Sigmoid colon (tissue), 3 donors: ENCODE measurements around the gene PALMD.

Source experiments
- CTCF ChIP-seq, 4 experiments: fragments of 450-650 bp in 3 of 4; fragments of 200-600 bp in 1 of 4; IDR thresholded peaks; one replicate each; pipeline ENCODE4 v1.5.1; 2016 to 2019; ENCODE audit warnings: antibody characterized with exemption in 4 of 4, mild to moderate bottlenecking in 3 of 4, moderate library complexity in 2 of 4
- POLR2A ChIP-seq, 2 donors: fragments of 450-650 bp; IDR thresholded peaks; one replicate each; pipeline ENCODE4 v1.6.1; 2016; ENCODE audit warnings: antibody characterized with exemption in 2 of 2, mild to moderate bottlenecking in 2 of 2, moderate library complexity in 2 of 2

- TF ChIP-seq CTCF (IDR thresholded peaks at IDR 0.05) (no peak), POLR2A (IDR thresholded peaks at IDR 0.05) (no peak)
Observed at GRCh38 chr1:99665212-99665611, 19.3 kb downstream of the PALMD start.
